Measurements from ENCODE around the gene ADARB2. TPM values are rescaled to one million over a fixed set of nuclear protein-coding genes. Genes with fewer than 3 reads are reported as not detected.

ADARB2 gene
- total and polyA plus RNA-seq, 8 donors = 0.34 to 24.7 (median 3.2) TPM

- Histone ChIP-seq H3K27me3 (no peaks in the 10 kb centered on the region), H3K36me3 (no peaks in the 10 kb centered on the region), H3K4me3 (no peak overlapping the region), H3K27ac (no peak overlapping the region), H3K9me3 (no peaks in the 10 kb centered on the region), H3K4me1 (no peaks in the 10 kb centered on the region)
- FAIRE-seq = no peak
- no peak for TF ChIP-seq CTCF (IDR thresholded peaks at IDR 0.05)
- intact Hi-C loops (cut with DNase I) = no loop called here
- DNase-seq = no peak
- WGBS, 2 donors = 53 to 54% methylated on average over 6 of the region's 6 CpGs
- ATAC-seq = no peak
Observed at GRCh38 chr10:1521741-1522140, 215.6 kb downstream of the ADARB2 start.

- no peak for FAIRE-seq
- no peaks in the 10 kb centered on the region for H3K36me3 ChIP-seq
- no peak for ATAC-seq
- DNase-seq = no peak
- no peak overlapping the region for H3K27ac ChIP-seq
- WGBS, 2 donors = 60 to 68% methylated on average over 14 of the region's 14 CpGs
- H3K4me1 ChIP-seq = no peaks in the 10 kb centered on the region
- no peak overlapping the region for H3K4me3 ChIP-seq
- H3K27me3 ChIP-seq = no peaks in the 10 kb centered on the region
- no peaks in the 10 kb centered on the region for H3K9me3 ChIP-seq
- intact Hi-C loops (cut with DNase I) = no loop called here
- no peak for TF ChIP-seq CTCF (IDR thresholded peaks at IDR 0.05)
Observed at GRCh38 chr10:1520909-1521565, 216.3 kb downstream of the ADARB2 start.

GRCh38 chr10:1519391-1519790 lies 217.9 kb downstream of the ADARB2 start:
- no peaks in the 10 kb centered on the region for H3K9me3 ChIP-seq
- intact Hi-C loops (cut with DNase I) = no loop called here
- H3K27me3 ChIP-seq = no peaks in the 10 kb centered on the region
- WGBS, 2 donors = 73 to 88% methylated on average over 6 of the region's 6 CpGs
- ATAC-seq (no peak), FAIRE-seq (no peak), DNase-seq (no peak)
- no peak for TF ChIP-seq CTCF (IDR thresholded peaks at IDR 0.05)
- H3K4me1 ChIP-seq = no peaks in the 10 kb centered on the region
- no peak overlapping the region for H3K4me3 ChIP-seq
- H3K36me3 ChIP-seq = no peaks in the 10 kb centered on the region
- H3K27ac ChIP-seq = no peak overlapping the region

GRCh38 chr10:1517684-1518083 lies 219.6 kb downstream of the ADARB2 start:
- FAIRE-seq = no peak
- WGBS, 2 donors = 69 to 89% methylated on average over 7 of the region's 7 CpGs
- Histone ChIP-seq H3K4me3 (no peak overlapping the region), H3K27me3 (no peaks in the 10 kb centered on the region), H3K4me1 (no peaks in the 10 kb centered on the region), H3K9me3 (no peaks in the 10 kb centered on the region), H3K36me3 (no peaks in the 10 kb centered on the region), H3K27ac (no peak overlapping the region)
- no peak for ATAC-seq
- no peak for TF ChIP-seq CTCF (IDR thresholded peaks at IDR 0.05)
- no peak for DNase-seq
- intact Hi-C loops (cut with DNase I) = no loop called here

GRCh38 chr10:1516492-1517165 lies 220.7 kb downstream of the ADARB2 start:
- no peaks in the 10 kb centered on the region for H3K36me3 ChIP-seq
- intact Hi-C loops (cut with DNase I) = no loop called here
- DNase-seq (no peak), FAIRE-seq (no peak), ATAC-seq (no peak)
- WGBS, 2 donors = 54 to 64% methylated on average over 29 of the region's 29 CpGs
- no peaks in the 10 kb centered on the region for H3K4me1 ChIP-seq
- H3K27ac ChIP-seq = no peak overlapping the region
- no peak overlapping the region for H3K4me3 ChIP-seq
- H3K9me3 ChIP-seq = no peaks in the 10 kb centered on the region
- TF ChIP-seq CTCF (IDR thresholded peaks at IDR 0.05) = no peak
- H3K27me3 ChIP-seq = no peaks in the 10 kb centered on the region
